Liver (tissue), 3 donors: ENCODE measurements around the gene EXOSC10.

Experiments used
- ATF3 ChIP-seq: IDR thresholded peaks from 2 replicates; pipeline ENCODE4 v1.6.1; 2016; ENCODE audit warnings: antibody characterized with exemption
- CTCF ChIP-seq: fragments of 150-350 bp; IDR thresholded peaks from 2 replicates; pipeline ENCODE4 v1.5.1; 2017; ENCODE audit warnings: improper control_type of control experiment, low read depth, low read length; ENCODE audit not compliant: missing input control
- FOXA1 ChIP-seq: IDR thresholded peaks from 2 replicates; pipeline ENCODE4 v1.6.1; 2016; ENCODE audit warnings: antibody characterized with exemption
- GABPA ChIP-seq, 2 donors: IDR thresholded peaks in 1 of 2; conservative IDR thresholded peaks in 1 of 2; 2 replicates each; pipeline ENCODE4 v1.6.1; 2016; ENCODE audit warnings: antibody characterized with exemption in 2 of 2, mild to moderate bottlenecking in 1 of 2, moderate library complexity in 1 of 2
- HNF4G ChIP-seq: IDR thresholded peaks from 2 replicates; pipeline ENCODE4 v1.6.1; 2016; ENCODE audit warnings: antibody characterized with exemption
- JUND ChIP-seq, 2 donors: IDR thresholded peaks; 2 replicates each; pipeline ENCODE4 v1.6.1; 2016; ENCODE audit warnings: antibody characterized with exemption in 2 of 2
- NR2F2 ChIP-seq: IDR thresholded peaks from 2 replicates; pipeline ENCODE4 v1.6.1; 2016; ENCODE audit warnings: antibody characterized with exemption
- RXRA ChIP-seq, 2 donors: IDR thresholded peaks; 2 replicates each; pipeline ENCODE4 v1.6.1; 2017 to 2018; ENCODE audit warnings: antibody characterized with exemption in 2 of 2, mild to moderate bottlenecking in 1 of 2
- SP1 ChIP-seq: IDR thresholded peaks from 2 replicates; pipeline ENCODE4 v1.6.1; 2018; ENCODE audit warnings: antibody characterized with exemption, mild to moderate bottlenecking
- TAF1 ChIP-seq: conservative IDR thresholded peaks from 2 replicates; pipeline ENCODE4 v1.6.1; 2016; ENCODE audit warnings: antibody characterized with exemption, mild to moderate bottlenecking
- YY1 ChIP-seq: IDR thresholded peaks from 2 replicates; pipeline ENCODE4 v1.6.1; 2016; ENCODE audit warnings: antibody characterized with exemption, mild to moderate bottlenecking
- ZBTB33 ChIP-seq: IDR thresholded peaks from 2 replicates; pipeline ENCODE4 v1.6.1; 2016; ENCODE audit warnings: antibody characterized with exemption
- TF ChIP-seq, protein P1 (sequence below): IDR thresholded peaks from 2 replicates; pipeline ENCODE4 v1.6.1; 2016; ENCODE audit warnings: antibody characterized with exemption
- TF ChIP-seq, protein P2 (sequence below): IDR thresholded peaks from 2 replicates; pipeline ENCODE4 v1.6.1; 2016; ENCODE audit warnings: antibody characterized with exemption, mild to moderate bottlenecking
- donor health status: healthy.
- donor health status: healthy.

GRCh38 chr1:11067716-11068599, 31.7 kb downstream of the EXOSC10 start:
- no peak for TF ChIP-seq RXRA (IDR thresholded peaks at IDR 0.05)
- TF ChIP-seq SP1, result no peak
- TF ChIP-seq TAF1, result no peak
- no peak for TF ChIP-seq CTCF
- TF ChIP-seq ATF3, result no peak
- TF ChIP-seq, protein P1, sequence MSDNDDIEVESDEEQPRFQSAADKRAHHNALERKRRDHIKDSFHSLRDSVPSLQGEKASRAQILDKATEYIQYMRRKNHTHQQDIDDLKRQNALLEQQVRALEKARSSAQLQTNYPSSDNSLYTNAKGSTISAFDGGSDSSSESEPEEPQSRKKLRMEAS, result no peak
- no peak for TF ChIP-seq JUND (IDR thresholded peaks at IDR 0.05)
- TF ChIP-seq ZBTB33, result no peak
- no peak for TF ChIP-seq YY1
- TF ChIP-seq FOXA1, result no peak
- no peak for TF ChIP-seq GABPA (IDR thresholded peaks at IDR 0.05 in 1 of 2, conservative IDR thresholded peaks at IDR 0.05 in 1 of 2)
- TF ChIP-seq, protein P2, sequence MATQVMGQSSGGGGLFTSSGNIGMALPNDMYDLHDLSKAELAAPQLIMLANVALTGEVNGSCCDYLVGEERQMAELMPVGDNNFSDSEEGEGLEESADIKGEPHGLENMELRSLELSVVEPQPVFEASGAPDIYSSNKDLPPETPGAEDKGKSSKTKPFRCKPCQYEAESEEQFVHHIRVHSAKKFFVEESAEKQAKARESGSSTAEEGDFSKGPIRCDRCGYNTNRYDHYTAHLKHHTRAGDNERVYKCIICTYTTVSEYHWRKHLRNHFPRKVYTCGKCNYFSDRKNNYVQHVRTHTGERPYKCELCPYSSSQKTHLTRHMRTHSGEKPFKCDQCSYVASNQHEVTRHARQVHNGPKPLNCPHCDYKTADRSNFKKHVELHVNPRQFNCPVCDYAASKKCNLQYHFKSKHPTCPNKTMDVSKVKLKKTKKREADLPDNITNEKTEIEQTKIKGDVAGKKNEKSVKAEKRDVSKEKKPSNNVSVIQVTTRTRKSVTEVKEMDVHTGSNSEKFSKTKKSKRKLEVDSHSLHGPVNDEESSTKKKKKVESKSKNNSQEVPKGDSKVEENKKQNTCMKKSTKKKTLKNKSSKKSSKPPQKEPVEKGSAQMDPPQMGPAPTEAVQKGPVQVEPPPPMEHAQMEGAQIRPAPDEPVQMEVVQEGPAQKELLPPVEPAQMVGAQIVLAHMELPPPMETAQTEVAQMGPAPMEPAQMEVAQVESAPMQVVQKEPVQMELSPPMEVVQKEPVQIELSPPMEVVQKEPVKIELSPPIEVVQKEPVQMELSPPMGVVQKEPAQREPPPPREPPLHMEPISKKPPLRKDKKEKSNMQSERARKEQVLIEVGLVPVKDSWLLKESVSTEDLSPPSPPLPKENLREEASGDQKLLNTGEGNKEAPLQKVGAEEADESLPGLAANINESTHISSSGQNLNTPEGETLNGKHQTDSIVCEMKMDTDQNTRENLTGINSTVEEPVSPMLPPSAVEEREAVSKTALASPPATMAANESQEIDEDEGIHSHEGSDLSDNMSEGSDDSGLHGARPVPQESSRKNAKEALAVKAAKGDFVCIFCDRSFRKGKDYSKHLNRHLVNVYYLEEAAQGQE, result no peak
- TF ChIP-seq HNF4G, result no peak
- no peak for TF ChIP-seq NR2F2
